PFSK-1 (cell line): Measurements from ENCODE around the gene SLC9C1.

ENCODE experiments used
- FOXP2 ChIP-seq: optimal IDR thresholded peaks from 2 replicates; pipeline ENCODE3; 2011; ENCODE audit warnings: borderline replicate concordance, control low read depth, inconsistent platforms; ENCODE audit not compliant: insufficient read depth; ENCODE audit errors: extremely low read length, extremely low read depth
- POLR2AphosphoS5 ChIP-seq: IDR thresholded peaks from 2 replicates; pipeline ENCODE4 v1.6.1; 2012; ENCODE audit warnings: low read depth, mild to moderate bottlenecking, control low read depth, low read length, moderate library complexity
- SIN3A ChIP-seq: IDR thresholded peaks from 2 replicates; pipeline ENCODE4 v1.6.1; 2012; ENCODE audit warnings: mild to moderate bottlenecking, low read length, moderate library complexity, borderline replicate concordance; ENCODE audit not compliant: insufficient read depth
- TAF1 ChIP-seq: IDR thresholded peaks from 2 replicates; pipeline ENCODE4 v1.6.1; 2012; ENCODE audit warnings: low read length, control low read depth, borderline replicate concordance; ENCODE audit not compliant: insufficient read depth
- TF ChIP-seq, protein P1 (sequence below), 2 experiments: IDR thresholded peaks; 2 replicates each; pipeline versions ENCODE4 v1.6.1 to v1.8.0; 2011 to 2012; ENCODE audit warnings: low read depth in 2 of 2, low read length in 2 of 2, control low read depth in 1 of 2, inconsistent platforms in 1 of 2, mild to moderate bottlenecking in 1 of 2, moderate library complexity in 1 of 2; ENCODE audit not compliant: insufficient read depth in 1 of 2

The SLC9C1 gene

DNA sequence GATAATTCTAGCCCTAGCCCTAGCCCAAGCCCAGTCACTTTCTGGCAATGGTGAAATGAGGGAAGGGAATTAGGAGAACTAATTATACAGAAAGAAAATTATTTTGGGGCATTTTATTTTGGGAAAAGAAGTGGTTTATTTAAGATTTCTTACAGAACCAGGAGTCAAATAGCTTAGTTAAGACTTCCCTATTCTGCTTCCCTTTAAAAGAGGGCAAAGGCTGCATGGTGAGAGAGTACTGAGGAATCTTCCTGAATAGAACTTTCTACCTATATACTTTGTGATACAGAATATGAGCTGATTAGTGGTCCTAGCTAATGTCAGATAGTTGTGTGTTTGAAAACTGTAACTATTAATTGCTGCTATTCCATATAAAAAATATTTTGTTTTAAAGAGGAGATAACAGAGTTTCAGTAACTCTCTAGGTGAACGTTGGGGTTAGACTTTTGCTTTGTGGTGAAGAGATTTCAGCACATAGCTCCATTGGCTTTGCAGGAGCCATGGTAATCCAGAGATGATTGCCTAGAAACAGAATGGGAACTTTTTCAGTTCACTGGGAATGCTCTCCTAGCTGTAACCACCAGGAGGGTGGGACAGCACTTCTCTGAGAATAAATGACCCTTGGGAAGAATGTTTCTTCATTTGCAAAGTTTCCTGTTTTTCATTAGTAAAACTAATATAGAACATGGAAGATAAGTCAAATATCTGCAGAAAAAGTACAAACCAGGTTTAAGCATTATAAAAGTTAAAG lies 155.6 kb downstream of the SLC9C1 start:
- TF ChIP-seq FOXP2 = no peak
- no peak for TF ChIP-seq POLR2AphosphoS5
- TF ChIP-seq, protein P1, sequence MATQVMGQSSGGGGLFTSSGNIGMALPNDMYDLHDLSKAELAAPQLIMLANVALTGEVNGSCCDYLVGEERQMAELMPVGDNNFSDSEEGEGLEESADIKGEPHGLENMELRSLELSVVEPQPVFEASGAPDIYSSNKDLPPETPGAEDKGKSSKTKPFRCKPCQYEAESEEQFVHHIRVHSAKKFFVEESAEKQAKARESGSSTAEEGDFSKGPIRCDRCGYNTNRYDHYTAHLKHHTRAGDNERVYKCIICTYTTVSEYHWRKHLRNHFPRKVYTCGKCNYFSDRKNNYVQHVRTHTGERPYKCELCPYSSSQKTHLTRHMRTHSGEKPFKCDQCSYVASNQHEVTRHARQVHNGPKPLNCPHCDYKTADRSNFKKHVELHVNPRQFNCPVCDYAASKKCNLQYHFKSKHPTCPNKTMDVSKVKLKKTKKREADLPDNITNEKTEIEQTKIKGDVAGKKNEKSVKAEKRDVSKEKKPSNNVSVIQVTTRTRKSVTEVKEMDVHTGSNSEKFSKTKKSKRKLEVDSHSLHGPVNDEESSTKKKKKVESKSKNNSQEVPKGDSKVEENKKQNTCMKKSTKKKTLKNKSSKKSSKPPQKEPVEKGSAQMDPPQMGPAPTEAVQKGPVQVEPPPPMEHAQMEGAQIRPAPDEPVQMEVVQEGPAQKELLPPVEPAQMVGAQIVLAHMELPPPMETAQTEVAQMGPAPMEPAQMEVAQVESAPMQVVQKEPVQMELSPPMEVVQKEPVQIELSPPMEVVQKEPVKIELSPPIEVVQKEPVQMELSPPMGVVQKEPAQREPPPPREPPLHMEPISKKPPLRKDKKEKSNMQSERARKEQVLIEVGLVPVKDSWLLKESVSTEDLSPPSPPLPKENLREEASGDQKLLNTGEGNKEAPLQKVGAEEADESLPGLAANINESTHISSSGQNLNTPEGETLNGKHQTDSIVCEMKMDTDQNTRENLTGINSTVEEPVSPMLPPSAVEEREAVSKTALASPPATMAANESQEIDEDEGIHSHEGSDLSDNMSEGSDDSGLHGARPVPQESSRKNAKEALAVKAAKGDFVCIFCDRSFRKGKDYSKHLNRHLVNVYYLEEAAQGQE (IDR thresholded peaks at IDR 0.05; ENCODE audit: insufficient read depth in 1 of 2, low read depth in 2 of 2, low read length in 2 of 2) = no peak
- TF ChIP-seq TAF1 = no peak
- no peak for TF ChIP-seq SIN3A

DNA sequence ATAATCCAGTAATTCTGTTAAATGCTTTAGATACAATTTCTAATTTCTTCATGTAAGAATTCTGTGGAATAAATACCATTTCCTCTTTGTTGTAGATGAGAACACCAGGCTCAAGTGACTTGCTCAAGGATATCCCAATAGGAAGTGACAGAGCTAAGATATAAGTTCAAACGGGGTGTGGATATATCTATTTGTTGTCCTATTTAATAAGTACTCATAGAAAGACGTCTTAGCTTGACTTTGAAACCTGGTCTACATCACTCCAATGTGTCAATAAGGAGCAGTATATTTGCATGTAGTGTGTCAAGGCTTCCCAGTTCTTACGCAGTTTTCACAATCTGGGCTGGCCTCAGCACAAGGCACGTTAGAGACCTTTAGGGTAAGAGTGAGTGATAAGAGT lies 156.2 kb downstream of the SLC9C1 start:
- TF ChIP-seq, protein P1 (IDR thresholded peaks at IDR 0.05; ENCODE audit: insufficient read depth in 1 of 2, low read depth in 2 of 2, low read length in 2 of 2) = no peak
- TF ChIP-seq SIN3A (no peak), POLR2AphosphoS5 (no peak), FOXP2 (no peak), TAF1 (no peak)

DNA sequence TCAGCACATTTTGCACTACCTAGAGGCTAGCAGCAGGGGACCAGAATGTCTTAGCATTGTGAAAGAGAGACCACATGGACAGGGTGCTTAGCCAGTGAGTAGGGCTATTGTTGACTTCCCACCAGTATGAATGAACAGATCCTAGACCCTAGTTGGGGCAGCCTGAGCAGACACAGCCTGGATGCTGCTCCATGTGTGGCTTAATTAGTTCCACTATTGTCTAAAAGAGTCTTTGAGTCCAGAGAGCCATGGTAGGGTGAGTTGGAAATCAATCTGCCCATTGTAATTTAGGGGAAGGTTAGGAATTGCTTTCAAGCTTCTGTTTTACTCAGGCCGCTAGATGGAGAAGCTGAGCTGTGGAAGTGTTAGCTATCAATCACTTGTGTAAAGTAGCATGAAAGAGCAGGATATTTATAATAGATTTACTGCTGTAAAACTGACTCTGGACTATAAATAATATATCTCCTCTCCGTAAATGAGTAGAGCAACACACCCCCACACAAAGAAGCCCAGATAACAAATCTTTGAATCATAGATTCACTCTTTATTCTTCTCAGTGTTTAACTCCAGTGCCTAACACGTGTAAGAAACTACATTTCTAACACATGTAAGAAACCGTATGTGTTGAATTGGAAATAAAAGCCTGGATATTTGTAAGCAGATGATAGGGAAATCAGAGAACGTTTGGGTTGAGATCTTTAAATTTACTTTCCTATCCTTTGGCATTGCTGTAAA lies 156.9 kb downstream of the SLC9C1 start:
- TF ChIP-seq SIN3A (no peak), POLR2AphosphoS5 (no peak), TAF1 (no peak), FOXP2 (no peak)
- TF ChIP-seq, protein P1 (IDR thresholded peaks at IDR 0.05; ENCODE audit: insufficient read depth in 1 of 2, low read depth in 2 of 2, low read length in 2 of 2) = no peak

DNA sequence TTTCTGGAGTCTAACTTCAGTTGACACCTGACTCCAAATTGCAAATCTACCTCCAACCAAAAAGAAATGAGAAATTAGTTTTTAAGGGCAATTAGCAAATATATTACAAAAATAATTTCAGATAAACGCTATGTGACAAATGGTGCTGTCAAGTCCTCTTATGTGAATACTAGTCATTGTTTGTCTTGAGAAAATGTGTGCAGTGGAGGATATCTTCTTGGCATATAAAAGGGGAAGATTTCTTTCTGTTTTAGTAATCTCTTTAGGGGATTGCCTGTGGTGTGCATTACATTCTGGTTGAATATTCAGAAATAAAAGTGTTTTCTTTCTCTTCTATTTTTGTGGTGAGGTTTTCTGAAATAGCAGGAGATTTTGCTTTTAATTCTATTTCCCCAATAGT lies 158.0 kb downstream of the SLC9C1 start:
- TF ChIP-seq TAF1 = no peak
- TF ChIP-seq FOXP2 = no peak
- no peak for TF ChIP-seq POLR2AphosphoS5
- no peak for TF ChIP-seq SIN3A
- TF ChIP-seq, protein P1 (IDR thresholded peaks at IDR 0.05; ENCODE audit: insufficient read depth in 1 of 2, low read depth in 2 of 2, low read length in 2 of 2) = no peak
